Cardiac septum (tissue), 1 donor: ENCODE results near the gene RAB6B. TPM values are rescaled to one million over a fixed set of nuclear protein-coding genes. Genes with fewer than 3 reads are reported as not detected.

Experiments
- DNase-seq: peaks from one replicate; pipeline ENCODE4 v3.0.0-alpha.2; 2020; ENCODE audit warnings: low spot score
- intact Hi-C: fragments of 100-400 bp; cut with DNase I; formaldehyde crosslinking; loops from one replicate; pipeline ENCODE4 v1.14.0; 2022
- total RNA-seq: library from RNA; stranded (reverse); fragmentation: NEBNext Ultra II Directional; extraction: Animal tissue kit (Norgen Biotek cat#: 25700); gene quantifications from one replicate; pipeline ENCODE4 v1.2.1, GENCODE V29; 2021
- donor health status: DM: no; HTN: no; CAD: no.

RAB6B gene
- total RNA-seq, 1 donor from 2014 or later = 42.4 TPM

GRCh38 chr3:133886031-133886722, 9.5 kb downstream of the RAB6B start:
- DNase-seq = peak; percentile 41
- intact Hi-C loops = no loop called here

GRCh38 chr3:133884887-133885711, 10.6 kb downstream of the RAB6B start:
- intact Hi-C loops = no loop called here
- peak; percentile 38 for DNase-seq

GRCh38 chr3:133884054-133884886, 11.4 kb downstream of the RAB6B start:
- peak; percentile 54 for DNase-seq
- intact Hi-C loops = no loop called here

- intact Hi-C loops = no loop called here
- DNase-seq = peak; percentile 31
Observed at GRCh38 chr3:133883641-133884040, 12.0 kb downstream of the RAB6B start.

GRCh38 chr3:133882986-133883586, 12.6 kb downstream of the RAB6B start:
- intact Hi-C loops = no loop called here
- peak; percentile 59 for DNase-seq

- peak; percentile 55 for DNase-seq
- intact Hi-C loops = no loop called here
Observed at GRCh38 chr3:133881939-133882825, 13.5 kb downstream of the RAB6B start.

GRCh38 chr3:133881492-133881891, 14.2 kb downstream of the RAB6B start:
- intact Hi-C loops = no loop called here

GRCh38 chr3:133880886-133881455, 14.7 kb downstream of the RAB6B start:
- DNase-seq = peak; percentile 67
- intact Hi-C loops = no loop called here

More at GRCh38 chr3:133881492-133881891, 14.2 kb downstream of the RAB6B start:
- no peak for DNase-seq

GRCh38 chr3:133880287-133880686, 15.4 kb downstream of the RAB6B start:
- DNase-seq = peak; percentile 36
- intact Hi-C loops = no loop called here

GRCh38 chr3:133878518-133878917, 17.2 kb downstream of the RAB6B start:
- DNase-seq = no peak
- intact Hi-C loops = no loop called here

GRCh38 chr3:133877221-133877620, 18.5 kb downstream of the RAB6B start:
- peak; percentile 15 for DNase-seq
- intact Hi-C loops = no loop called here

GRCh38 chr3:133874761-133875438, 20.8 kb downstream of the RAB6B start:
- DNase-seq = peak; percentile 19
- intact Hi-C loops = no loop called here

- DNase-seq = no peak
Observed at GRCh38 chr3:133874344-133874743, 21.3 kb downstream of the RAB6B start.

GRCh38 chr3:133872781-133873180, 22.9 kb downstream of the RAB6B start:
- DNase-seq = no peak
- intact Hi-C loops = no loop called here

More at GRCh38 chr3:133874344-133874743, 21.3 kb downstream of the RAB6B start:
- intact Hi-C loops = no loop called here

GRCh38 chr3:133872161-133872560, 23.5 kb downstream of the RAB6B start:
- intact Hi-C loops = no loop called here
- DNase-seq = no peak

GRCh38 chr3:133871368-133872090, 24.2 kb downstream of the RAB6B start:
- DNase-seq = peak; percentile 66
- intact Hi-C loops = no loop called here

GRCh38 chr3:133870822-133871221, 24.9 kb downstream of the RAB6B start:
- peak; percentile 47 for DNase-seq
- intact Hi-C loops = no loop called here
